Vagina (tissue), 2 donors: ENCODE data around the gene BACE2.

ENCODE experiments used
- CTCF ChIP-seq, 3 experiments: fragments of 450-650 bp in 2 of 3; fragments of 200-600 bp in 1 of 3; sonication (generic) in 1 of 3; IDR thresholded peaks; one replicate each; pipeline ENCODE4 v1.5.1; 2017 to 2019; ENCODE audit warnings: antibody characterized with exemption in 3 of 3, mild to moderate bottlenecking in 2 of 3, moderate library complexity in 2 of 3
- POLR2A ChIP-seq, 2 donors: fragments of 450-650 bp; IDR thresholded peaks; one replicate each; pipeline ENCODE4 v1.6.1; 2017; ENCODE audit warnings: antibody characterized with exemption in 2 of 2, mild to moderate bottlenecking in 2 of 2, moderate library complexity in 2 of 2
- POLR2AphosphoS5 ChIP-seq, 2 donors: sonication (generic); formaldehyde crosslinking; IDR thresholded peaks; one replicate each; pipeline ENCODE4 v1.9.0; 2017; ENCODE audit warnings: antibody characterized with exemption in 2 of 2, mild to moderate bottlenecking in 2 of 2, low read depth in 1 of 2; ENCODE audit not compliant: insufficient read depth in 1 of 2

GRCh38 chr21:41120997-41121396 lies 47.0 kb upstream of the BACE2 start:
- TF ChIP-seq CTCF (IDR thresholded peaks at IDR 0.05) (no peak), POLR2A (IDR thresholded peaks at IDR 0.05) (no peak), POLR2AphosphoS5 (IDR thresholded peaks at IDR 0.05; ENCODE audit: insufficient read depth in 1 of 2, low read depth in 1 of 2) (no peak)
